ENCODE data around the gene PPFIBP2.

- TF ChIP-seq CTCF (IDR thresholded peaks at IDR 0.05; ENCODE audit: low read length) (no peak), EZH2 (optimal IDR thresholded peaks at IDR 0.05; ENCODE audit: low read depth, low read length) (no peak)
Measured at GRCh38 chr11:7604331-7604955, 90.6 kb downstream of the PPFIBP2 start.
